Brain microvascular endothelial cell (primary cell): ENCODE data around the gene ZNF408.

Experiments
- DNase-seq: peaks from one replicate; pipeline ENCODE4 v3.0.0-alpha.2; 2020
- H3K27ac ChIP-seq: fragments of 250-450 bp; sonication (Bioruptor Pico); 2 replicates; pipeline ENCODE4 v1.5.1; 2020; ENCODE audit warnings: mild to moderate bottlenecking, moderate library complexity
- H3K27me3 ChIP-seq: fragments of 250-450 bp; sonication (Bioruptor Pico); replicated peaks from 2 replicates; pipeline ENCODE4 v1.5.1; 2020; ENCODE audit warnings: mild to moderate bottlenecking
- H3K36me3 ChIP-seq: fragments of 250-450 bp; sonication (Bioruptor Pico); replicated peaks from 2 replicates; pipeline ENCODE4 v1.5.1; 2020; ENCODE audit warnings: mild to moderate bottlenecking
- H3K4me3 ChIP-seq: 2 replicates; pipeline ENCODE4 v1.5.1; 2011; ENCODE audit warnings: low read depth, mild to moderate bottlenecking, control low read depth, low read length, moderate library complexity
- in situ Hi-C: cut with HindIII; loops from 2 replicates; pipeline ENCODE4 v1.10.0; 2017; ENCODE audit warnings: low sequenced_read_pairs, low pct_ligation_motif_present
- TF ChIP-seq, protein P1 (sequence below): IDR thresholded peaks from 2 replicates; pipeline ENCODE4 v1.5.1; 2011; ENCODE audit warnings: low read depth, mild to moderate bottlenecking, moderate library complexity, low read length, control low read depth, inconsistent platforms; ENCODE audit errors: missing control alignments

The ZNF408 gene

GRCh38 chr11:46661836-46662235 is 39.0 kb upstream of the ZNF408 start:
- TF ChIP-seq, protein P1, sequence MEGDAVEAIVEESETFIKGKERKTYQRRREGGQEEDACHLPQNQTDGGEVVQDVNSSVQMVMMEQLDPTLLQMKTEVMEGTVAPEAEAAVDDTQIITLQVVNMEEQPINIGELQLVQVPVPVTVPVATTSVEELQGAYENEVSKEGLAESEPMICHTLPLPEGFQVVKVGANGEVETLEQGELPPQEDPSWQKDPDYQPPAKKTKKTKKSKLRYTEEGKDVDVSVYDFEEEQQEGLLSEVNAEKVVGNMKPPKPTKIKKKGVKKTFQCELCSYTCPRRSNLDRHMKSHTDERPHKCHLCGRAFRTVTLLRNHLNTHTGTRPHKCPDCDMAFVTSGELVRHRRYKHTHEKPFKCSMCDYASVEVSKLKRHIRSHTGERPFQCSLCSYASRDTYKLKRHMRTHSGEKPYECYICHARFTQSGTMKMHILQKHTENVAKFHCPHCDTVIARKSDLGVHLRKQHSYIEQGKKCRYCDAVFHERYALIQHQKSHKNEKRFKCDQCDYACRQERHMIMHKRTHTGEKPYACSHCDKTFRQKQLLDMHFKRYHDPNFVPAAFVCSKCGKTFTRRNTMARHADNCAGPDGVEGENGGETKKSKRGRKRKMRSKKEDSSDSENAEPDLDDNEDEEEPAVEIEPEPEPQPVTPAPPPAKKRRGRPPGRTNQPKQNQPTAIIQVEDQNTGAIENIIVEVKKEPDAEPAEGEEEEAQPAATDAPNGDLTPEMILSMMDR = no peak
- no peak for DNase-seq
- H3K27ac ChIP-seq = no peak overlapping the region
- no peak overlapping the region for H3K4me3 ChIP-seq
- in situ Hi-C loops = no loop called here
- peaks cover 51% of the 10 kb centered on the region for H3K36me3 ChIP-seq
- no peaks in the 10 kb centered on the region for H3K27me3 ChIP-seq

DNA sequence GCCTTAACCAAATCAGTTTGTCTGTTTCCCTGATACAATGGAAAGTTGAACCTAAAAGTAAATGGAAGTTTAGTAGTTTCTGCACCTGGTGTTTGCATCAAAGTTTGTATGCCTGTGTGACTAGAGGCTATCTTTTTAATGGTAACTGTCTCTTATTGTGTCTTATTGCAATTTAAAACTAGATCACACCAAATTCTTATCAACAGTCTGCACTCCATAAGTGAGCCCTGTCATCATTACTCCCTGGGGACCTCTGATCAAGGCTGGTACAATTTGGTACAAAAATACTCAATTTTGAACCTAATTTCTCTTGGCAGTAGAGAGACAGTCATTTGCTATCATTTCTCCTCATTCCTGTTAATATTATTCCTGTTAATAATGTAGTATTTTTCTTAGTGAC is 38.5 kb upstream of the ZNF408 start:
- in situ Hi-C loops = no loop called here
- Histone ChIP-seq H3K4me3 (no peak overlapping the region), H3K27me3 (no peaks in the 10 kb centered on the region), H3K36me3 (peaks cover 50% of the 10 kb centered on the region), H3K27ac (no peak overlapping the region)
- TF ChIP-seq, protein P1 = no peak
- no peak for DNase-seq

DNA sequence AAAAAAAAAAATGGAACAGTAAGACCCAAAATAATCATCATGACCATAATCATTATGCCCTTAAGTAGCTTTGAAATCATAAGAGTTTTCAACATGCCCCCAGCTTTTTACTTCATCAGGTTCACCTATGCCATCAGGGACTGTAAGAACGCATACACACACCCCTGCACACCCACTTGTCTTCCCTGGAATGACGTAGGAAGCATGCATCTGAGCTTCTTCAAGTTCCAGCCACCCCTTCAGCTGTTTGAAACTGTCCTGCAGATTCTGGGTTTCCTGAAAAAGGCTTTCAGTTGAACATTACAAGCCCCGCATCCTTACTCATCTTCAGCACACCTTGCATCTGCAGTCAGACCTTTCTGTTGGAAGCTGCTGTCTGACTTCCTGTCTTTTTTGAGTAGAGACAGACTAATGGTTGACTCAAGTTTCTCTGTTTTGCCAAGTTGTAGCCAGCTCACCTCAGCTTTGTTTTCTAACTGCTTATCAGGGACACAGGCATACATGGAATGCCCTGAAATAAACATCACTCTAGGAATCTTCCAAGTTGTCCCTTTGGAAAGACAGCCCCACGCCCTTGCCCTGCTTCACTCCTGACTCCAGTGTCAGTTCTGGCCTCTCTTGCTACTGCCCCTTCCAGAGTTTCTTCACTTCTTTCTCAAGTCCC is 37.4 kb upstream of the ZNF408 start:
- Histone ChIP-seq H3K36me3 (peaks cover 47% of the 10 kb centered on the region), H3K27ac (no peak overlapping the region), H3K27me3 (no peaks in the 10 kb centered on the region), H3K4me3 (no peak overlapping the region)
- TF ChIP-seq, protein P1 = no peak
- DNase-seq = no peak
- in situ Hi-C loops = no loop called here

DNA sequence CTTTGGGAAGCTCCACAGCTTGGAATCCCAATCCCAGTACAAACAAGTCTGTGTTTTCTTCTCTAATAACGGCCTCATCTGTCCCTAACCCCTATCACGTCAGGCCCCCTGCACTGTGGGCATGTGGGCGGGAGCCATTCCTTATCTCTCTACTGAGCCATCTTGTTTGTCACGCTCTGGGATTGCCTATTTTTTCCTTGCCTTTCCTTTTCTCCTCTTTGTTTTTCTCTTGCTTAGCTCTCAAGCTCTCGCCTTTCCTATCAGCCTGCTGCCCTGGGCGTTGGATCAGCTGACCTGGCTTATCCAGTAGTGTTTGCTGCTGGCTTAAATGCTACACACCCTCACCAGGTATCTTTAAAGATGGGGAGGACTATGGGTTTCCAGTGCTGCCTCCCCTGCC is 36.2 kb upstream of the ZNF408 start:
- in situ Hi-C loops = no loop called here
- no peak for DNase-seq
- TF ChIP-seq, protein P1 = no peak
- H3K36me3 ChIP-seq = peaks cover 47% of the 10 kb centered on the region
- H3K27me3 ChIP-seq = no peaks in the 10 kb centered on the region
- no peak overlapping the region for H3K4me3 ChIP-seq
- H3K27ac ChIP-seq = no peak overlapping the region

DNA sequence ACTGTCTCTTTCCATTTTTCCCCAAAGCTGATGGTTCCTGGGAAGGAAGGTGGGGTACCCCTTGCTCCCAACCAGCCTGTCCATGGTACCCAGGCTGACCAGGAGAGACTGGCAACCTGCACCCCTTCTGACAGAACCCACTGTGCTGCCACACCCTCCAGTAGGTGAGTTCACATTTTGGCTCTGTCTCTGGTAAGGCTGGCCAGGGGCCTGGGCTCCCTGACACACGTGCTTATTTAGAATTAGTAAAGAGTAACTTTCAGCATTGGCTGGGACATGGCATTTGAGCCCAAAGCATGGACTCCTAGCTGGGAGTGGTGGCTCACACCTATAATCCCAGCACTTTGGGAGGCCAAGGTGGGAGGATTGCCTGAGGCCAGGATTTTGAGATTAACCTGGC is 35.5 kb upstream of the ZNF408 start:
- H3K27me3 ChIP-seq = no peaks in the 10 kb centered on the region
- H3K4me3 ChIP-seq = no peak overlapping the region
- in situ Hi-C loops = no loop called here
- TF ChIP-seq, protein P1 = no peak
- peaks cover 49% of the 10 kb centered on the region for H3K36me3 ChIP-seq
- no peak overlapping the region for H3K27ac ChIP-seq
- no peak for DNase-seq

DNA sequence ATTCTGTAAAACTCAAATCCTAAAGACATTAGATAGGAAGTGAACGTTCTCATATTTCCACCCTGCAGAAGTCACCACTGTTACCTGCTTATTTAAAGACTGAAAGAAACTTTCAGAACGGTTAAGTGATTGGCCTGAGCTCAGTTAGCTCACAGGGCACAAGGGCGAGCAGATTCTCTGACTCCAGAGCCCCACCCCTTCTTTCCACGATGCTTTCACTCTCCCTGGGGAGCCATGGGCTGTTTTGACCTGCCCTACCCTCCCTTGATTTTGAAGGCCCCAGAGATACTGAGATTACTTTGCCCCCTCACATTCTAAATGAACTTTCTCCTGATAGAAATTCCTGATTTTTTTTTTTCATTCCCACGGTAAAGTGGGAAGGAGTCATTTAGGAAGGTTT is 34.3 kb upstream of the ZNF408 start:
- Histone ChIP-seq H3K36me3 (peaks cover 53% of the 10 kb centered on the region), H3K27ac (no peak overlapping the region), H3K4me3 (no peak overlapping the region), H3K27me3 (no peaks in the 10 kb centered on the region)
- TF ChIP-seq, protein P1 = no peak
- in situ Hi-C loops = no loop called here
- no peak for DNase-seq
